ENCODE measurements around the gene TRABD2A.
"Not testable (repeated sequence)": the region's sequence is repeated elsewhere in the genome, so short reads cannot be mapped to it uniquely, and the experiment has no call there.

The TRABD2A gene

DNA sequence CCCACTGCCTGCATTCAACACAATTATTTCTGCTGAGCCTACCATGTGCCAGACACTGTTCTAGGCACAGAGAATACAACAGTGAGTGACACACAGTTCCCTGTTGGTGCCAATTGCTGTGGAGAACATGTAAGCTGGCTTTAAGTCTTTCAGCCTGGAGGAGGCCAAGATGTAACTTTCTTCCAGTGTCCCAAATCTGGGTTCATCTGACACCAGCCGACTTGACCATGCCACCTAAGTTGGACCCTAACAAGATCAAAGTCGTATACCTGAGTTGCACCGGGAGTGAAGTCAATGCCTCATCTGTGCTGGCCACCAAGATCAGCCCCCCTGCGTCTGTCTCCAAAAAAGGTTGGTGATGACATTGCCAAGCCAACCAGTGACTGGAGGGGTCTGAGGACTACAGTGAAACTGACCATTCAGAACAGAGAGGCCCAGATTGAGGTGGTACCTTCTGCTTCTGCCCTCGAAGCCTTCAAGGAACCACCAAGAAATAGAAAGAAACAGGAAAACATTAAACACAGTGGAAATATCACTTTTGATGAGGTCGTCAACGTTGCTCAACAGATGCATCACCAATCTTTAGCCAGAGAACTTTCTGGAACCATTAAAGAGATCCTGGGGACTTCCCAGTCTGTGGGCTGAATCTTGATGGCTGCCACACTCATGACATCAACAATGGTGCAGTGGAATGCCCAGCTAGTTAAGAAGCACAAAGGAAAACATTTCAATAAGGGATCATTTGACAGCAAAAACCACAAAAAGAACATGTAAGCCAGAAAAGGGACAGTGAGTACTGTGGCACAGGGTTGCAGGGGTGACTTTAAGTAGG is 6.3 kb downstream of the TRABD2A start:
- no peak for DNase-seq
- H3K4me3 ChIP-seq (ENCODE audit: low read depth, low read length): no peak overlapping the region
- H3K27me3 ChIP-seq (ENCODE audit: insufficient read depth, low read depth, severe bottlenecking): no peaks in the 10 kb centered on the region
- no peak for TF ChIP-seq CTCF (IDR thresholded peaks at IDR 0.05; ENCODE audit: low read depth, low read length)
- no peaks in the 10 kb centered on the region for H3K36me3 ChIP-seq
- H3K9me3 ChIP-seq (ENCODE audit: severe bottlenecking): no peaks in the 10 kb centered on the region
- H3K27ac ChIP-seq: no peak overlapping the region

GRCh38 chr2:84873350-84873749 is 7.5 kb downstream of the TRABD2A start:
- Histone ChIP-seq H3K27ac (no peak overlapping the region), H3K9me3 (ENCODE audit: severe bottlenecking) (no peaks in the 10 kb centered on the region), H3K4me3 (ENCODE audit: low read depth, low read length) (no peak overlapping the region), H3K27me3 (ENCODE audit: insufficient read depth, low read depth, severe bottlenecking) (no peaks in the 10 kb centered on the region), H3K36me3 (no peaks in the 10 kb centered on the region)
- no peak for DNase-seq
- TF ChIP-seq CTCF (IDR thresholded peaks at IDR 0.05; ENCODE audit: low read depth, low read length): no peak

GRCh38 chr2:84872691-84873090 is 8.2 kb downstream of the TRABD2A start:
- not testable (repeated sequence) for H3K27me3 ChIP-seq (ENCODE audit: insufficient read depth, low read depth, severe bottlenecking); DNase-seq; H3K4me3 ChIP-seq (ENCODE audit: low read depth, low read length); H3K9me3 ChIP-seq (ENCODE audit: severe bottlenecking); H3K36me3 ChIP-seq; H3K27ac ChIP-seq

DNA sequence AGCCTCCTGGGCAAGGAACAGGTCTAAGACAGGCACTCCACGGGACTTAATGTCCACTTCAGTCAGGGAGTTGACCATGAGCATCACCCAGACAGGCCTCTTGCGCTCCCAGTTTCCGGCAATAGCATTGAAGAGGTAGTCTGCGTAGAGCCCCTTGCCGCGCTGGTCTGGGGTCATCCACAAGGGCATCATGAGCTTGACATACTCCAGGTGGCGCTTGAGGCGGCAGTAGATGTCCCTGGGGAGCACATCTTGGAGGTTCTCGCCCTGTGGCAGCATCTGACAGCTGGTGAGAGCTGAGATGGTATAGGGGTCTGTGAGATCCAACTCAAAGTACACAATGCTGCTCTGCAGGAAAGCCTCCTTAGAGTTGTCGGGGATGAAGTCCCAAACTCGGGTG is 10.6 kb downstream of the TRABD2A start:
- Histone ChIP-seq H3K4me3 (ENCODE audit: low read depth, low read length) (no peak overlapping the region), H3K9me3 (ENCODE audit: severe bottlenecking) (no peaks in the 10 kb centered on the region), H3K27me3 (ENCODE audit: insufficient read depth, low read depth, severe bottlenecking) (no peaks in the 10 kb centered on the region), H3K27ac (no peak overlapping the region), H3K36me3 (no peaks in the 10 kb centered on the region)
- no peak for DNase-seq
- TF ChIP-seq CTCF (IDR thresholded peaks at IDR 0.05; ENCODE audit: low read depth, low read length): 0 out of 2 replicates have a peak, but pooled peaks have one; percentile 5

GRCh38 chr2:84868327-84868726 is 12.6 kb downstream of the TRABD2A start:
- not testable (repeated sequence) for H3K27ac ChIP-seq; H3K4me3 ChIP-seq (ENCODE audit: low read depth, low read length); H3K36me3 ChIP-seq; DNase-seq; H3K27me3 ChIP-seq (ENCODE audit: insufficient read depth, low read depth, severe bottlenecking); H3K9me3 ChIP-seq (ENCODE audit: severe bottlenecking)

GRCh38 chr2:84866122-84866521 is 14.8 kb downstream of the TRABD2A start:
- no peak for TF ChIP-seq CTCF (IDR thresholded peaks at IDR 0.05; ENCODE audit: low read depth, low read length)
- no peak for DNase-seq
- Histone ChIP-seq H3K4me3 (ENCODE audit: low read depth, low read length) (no peak overlapping the region), H3K27me3 (ENCODE audit: insufficient read depth, low read depth, severe bottlenecking) (no peaks in the 10 kb centered on the region), H3K9me3 (ENCODE audit: severe bottlenecking) (no peaks in the 10 kb centered on the region), H3K27ac (no peak overlapping the region), H3K36me3 (no peaks in the 10 kb centered on the region)

Data from WERI-Rb-1 (cell line).